ENCODE measurements around the gene SHROOM4. TPM values are rescaled to one million over a fixed set of nuclear protein-coding genes. Genes with fewer than 3 reads are reported as not detected.

SHROOM4 gene
- total RNA-seq, 3 donors from 2014 or later, result 2.9 to 3.6 (median 3.2) TPM

GRCh38 chrX:50711907-50712306, 102.1 kb downstream of the SHROOM4 start:
- Histone ChIP-seq H3K4me1 (ENCODE audit: low read depth) (no peaks in the 10 kb centered on the region), H3K4me3 (no peak overlapping the region), H3K36me3 (ENCODE audit: low read depth) (no peaks in the 10 kb centered on the region), H3K9me3 (no peaks in the 10 kb centered on the region)
- DNase-seq, result no peak
- intact Hi-C loops (cut with DNase I, micrococcal nuclease), result no loop called here
- ATAC-seq, result no peak
- TF ChIP-seq CTCF (IDR thresholded peaks at IDR 0.05), result no peak

GRCh38 chrX:50707955-50708699, 105.9 kb downstream of the SHROOM4 start:
- TF ChIP-seq CTCF (IDR thresholded peaks at IDR 0.05), result no peak
- DNase-seq (no peak), ATAC-seq (no peak)
- H3K4me1 ChIP-seq (ENCODE audit: low read depth), result no peaks in the 10 kb centered on the region
- H3K4me3 ChIP-seq, result no peak overlapping the region
- no peaks in the 10 kb centered on the region for H3K36me3 ChIP-seq (ENCODE audit: low read depth)
- H3K9me3 ChIP-seq, result no peaks in the 10 kb centered on the region
- intact Hi-C loops (cut with DNase I, micrococcal nuclease), result no loop called here

GRCh38 chrX:50707405-50707804, 106.6 kb downstream of the SHROOM4 start:
- DNase-seq (peak in 1 of 3 donors; percentile 56), ATAC-seq (peak; percentile 37)
- Histone ChIP-seq H3K4me3 (no peak overlapping the region), H3K36me3 (ENCODE audit: low read depth) (no peaks in the 10 kb centered on the region), H3K9me3 (no peaks in the 10 kb centered on the region), H3K4me1 (ENCODE audit: low read depth) (no peaks in the 10 kb centered on the region)
- intact Hi-C loops (cut with DNase I, micrococcal nuclease), result no loop called here
- no peak for TF ChIP-seq CTCF (IDR thresholded peaks at IDR 0.05)

GRCh38 chrX:50705042-50705441, 109.0 kb downstream of the SHROOM4 start:
- H3K4me1 ChIP-seq (ENCODE audit: low read depth), result no peaks in the 10 kb centered on the region
- H3K4me3 ChIP-seq, result no peak overlapping the region
- no peak for TF ChIP-seq CTCF (IDR thresholded peaks at IDR 0.05)
- H3K36me3 ChIP-seq (ENCODE audit: low read depth), result no peaks in the 10 kb centered on the region
- intact Hi-C loops (cut with DNase I, micrococcal nuclease), result no loop called here
- no peaks in the 10 kb centered on the region for H3K9me3 ChIP-seq
- no peak for ATAC-seq
- DNase-seq, result no peak

- no peak overlapping the region for H3K4me3 ChIP-seq
- H3K36me3 ChIP-seq (ENCODE audit: low read depth), result no peaks in the 10 kb centered on the region
- H3K9me3 ChIP-seq, result no peaks in the 10 kb centered on the region
- intact Hi-C loops (cut with DNase I, micrococcal nuclease), result no loop called here
- TF ChIP-seq CTCF (IDR thresholded peaks at IDR 0.05), result no peak
- DNase-seq (no peak), ATAC-seq (no peak)
- H3K4me1 ChIP-seq (ENCODE audit: low read depth), result no peaks in the 10 kb centered on the region
Observed at GRCh38 chrX:50704360-50704759, 109.6 kb downstream of the SHROOM4 start.
